ENCODE results near the gene PRIMA1.

The PRIMA1 gene

DNA sequence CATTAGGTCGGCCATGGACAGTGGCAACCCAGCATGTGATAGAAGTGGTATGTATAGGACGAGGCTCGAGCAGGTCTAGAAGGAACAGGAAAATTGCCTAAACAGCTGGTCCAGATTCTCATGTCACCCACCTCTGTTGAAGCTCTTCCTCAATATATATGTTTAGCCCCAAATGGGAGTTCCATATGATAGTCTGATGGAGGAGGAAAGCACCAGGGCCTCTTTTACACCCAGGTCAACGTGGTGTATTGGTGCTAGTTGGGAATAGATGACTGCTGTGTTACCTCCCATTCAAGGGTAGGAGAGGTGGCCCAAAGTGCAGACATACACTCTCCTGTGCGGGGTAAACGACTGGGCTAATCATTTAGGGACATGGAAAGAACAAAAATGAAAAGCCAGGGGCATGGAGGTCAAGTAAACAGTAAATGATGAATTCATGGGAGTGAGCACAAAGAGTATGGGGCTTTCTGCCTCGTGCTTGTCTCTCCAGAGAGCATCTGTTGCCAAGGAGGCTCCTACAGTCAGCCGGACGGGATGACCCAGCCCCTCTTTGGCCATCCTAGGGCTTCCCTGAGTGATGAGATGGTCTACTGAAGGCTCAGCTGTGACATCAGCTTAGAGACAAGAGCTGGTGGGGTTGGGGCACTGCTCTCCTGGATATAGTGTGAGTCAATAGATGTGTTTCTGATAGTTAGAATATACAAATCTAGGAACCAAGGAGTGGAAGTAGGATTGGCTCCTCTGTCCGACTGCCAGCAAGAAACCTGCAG is 5.5 kb upstream of the PRIMA1 start:
- Histone ChIP-seq H3K27ac (no peak overlapping the region), H3K9me3 (ENCODE audit: severe bottlenecking) (no peaks in the 10 kb centered on the region), H3K36me3 (no peaks in the 10 kb centered on the region), H3K27me3 (ENCODE audit: insufficient read depth, low read depth, severe bottlenecking) (no peaks in the 10 kb centered on the region), H3K4me3 (ENCODE audit: low read depth, low read length) (no peak overlapping the region)
- no peak for DNase-seq
- TF ChIP-seq, protein P1, sequence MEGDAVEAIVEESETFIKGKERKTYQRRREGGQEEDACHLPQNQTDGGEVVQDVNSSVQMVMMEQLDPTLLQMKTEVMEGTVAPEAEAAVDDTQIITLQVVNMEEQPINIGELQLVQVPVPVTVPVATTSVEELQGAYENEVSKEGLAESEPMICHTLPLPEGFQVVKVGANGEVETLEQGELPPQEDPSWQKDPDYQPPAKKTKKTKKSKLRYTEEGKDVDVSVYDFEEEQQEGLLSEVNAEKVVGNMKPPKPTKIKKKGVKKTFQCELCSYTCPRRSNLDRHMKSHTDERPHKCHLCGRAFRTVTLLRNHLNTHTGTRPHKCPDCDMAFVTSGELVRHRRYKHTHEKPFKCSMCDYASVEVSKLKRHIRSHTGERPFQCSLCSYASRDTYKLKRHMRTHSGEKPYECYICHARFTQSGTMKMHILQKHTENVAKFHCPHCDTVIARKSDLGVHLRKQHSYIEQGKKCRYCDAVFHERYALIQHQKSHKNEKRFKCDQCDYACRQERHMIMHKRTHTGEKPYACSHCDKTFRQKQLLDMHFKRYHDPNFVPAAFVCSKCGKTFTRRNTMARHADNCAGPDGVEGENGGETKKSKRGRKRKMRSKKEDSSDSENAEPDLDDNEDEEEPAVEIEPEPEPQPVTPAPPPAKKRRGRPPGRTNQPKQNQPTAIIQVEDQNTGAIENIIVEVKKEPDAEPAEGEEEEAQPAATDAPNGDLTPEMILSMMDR (IDR thresholded peaks at IDR 0.05; ENCODE audit: low read depth, low read length), result no peak

DNA sequence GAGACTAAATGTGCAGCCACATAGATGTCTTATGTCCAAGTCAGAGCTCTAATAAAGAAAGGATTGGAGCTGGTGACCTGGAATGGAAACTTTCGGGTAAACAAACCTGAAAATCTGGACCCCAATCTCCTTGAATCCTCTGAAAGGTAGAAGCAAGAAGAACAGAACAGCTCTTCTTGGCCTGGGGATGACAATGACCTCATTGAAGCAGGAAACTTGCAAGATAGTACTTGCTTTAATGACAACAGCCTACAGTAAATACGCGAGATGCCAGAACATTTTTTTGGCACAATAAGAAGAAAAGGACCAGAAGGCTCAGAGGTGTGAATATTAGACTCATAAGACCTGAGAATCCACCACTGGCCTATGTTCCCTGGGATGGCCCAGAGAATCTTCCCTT is 4.1 kb upstream of the PRIMA1 start:
- Histone ChIP-seq H3K36me3 (no peaks in the 10 kb centered on the region), H3K4me3 (ENCODE audit: low read depth, low read length) (no peak overlapping the region), H3K27me3 (ENCODE audit: insufficient read depth, low read depth, severe bottlenecking) (no peaks in the 10 kb centered on the region), H3K9me3 (ENCODE audit: severe bottlenecking) (no peaks in the 10 kb centered on the region), H3K27ac (no peak overlapping the region)
- TF ChIP-seq, protein P1 (IDR thresholded peaks at IDR 0.05; ENCODE audit: low read depth, low read length), result no peak
- no peak for DNase-seq

DNA sequence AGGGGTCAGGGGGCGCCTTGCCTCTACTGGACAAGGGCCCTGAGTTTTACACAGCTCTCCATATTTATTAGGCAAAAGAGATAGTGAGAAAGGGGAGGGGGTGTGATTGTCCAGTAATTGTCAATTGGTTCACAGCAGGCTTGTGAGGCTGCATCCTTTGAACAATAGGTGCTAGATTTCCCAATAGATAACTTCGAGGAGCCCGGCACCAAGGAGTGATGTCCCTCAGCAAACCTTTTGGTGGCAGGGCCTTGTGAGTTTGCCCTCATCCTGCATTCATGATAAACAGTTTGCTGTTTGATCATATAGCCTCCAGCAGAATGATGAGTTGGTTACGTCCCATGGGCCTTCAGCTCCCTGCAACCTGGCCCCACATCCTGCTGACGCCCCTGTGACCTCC is 2.7 kb upstream of the PRIMA1 start:
- H3K27me3 ChIP-seq (ENCODE audit: insufficient read depth, low read depth, severe bottlenecking), result no peaks in the 10 kb centered on the region
- no peak overlapping the region for H3K4me3 ChIP-seq (ENCODE audit: low read depth, low read length)
- H3K36me3 ChIP-seq, result no peaks in the 10 kb centered on the region
- DNase-seq, result no peak
- TF ChIP-seq, protein P1 (IDR thresholded peaks at IDR 0.05; ENCODE audit: low read depth, low read length), result no peak
- no peaks in the 10 kb centered on the region for H3K9me3 ChIP-seq (ENCODE audit: severe bottlenecking)
- no peak overlapping the region for H3K27ac ChIP-seq

DNA sequence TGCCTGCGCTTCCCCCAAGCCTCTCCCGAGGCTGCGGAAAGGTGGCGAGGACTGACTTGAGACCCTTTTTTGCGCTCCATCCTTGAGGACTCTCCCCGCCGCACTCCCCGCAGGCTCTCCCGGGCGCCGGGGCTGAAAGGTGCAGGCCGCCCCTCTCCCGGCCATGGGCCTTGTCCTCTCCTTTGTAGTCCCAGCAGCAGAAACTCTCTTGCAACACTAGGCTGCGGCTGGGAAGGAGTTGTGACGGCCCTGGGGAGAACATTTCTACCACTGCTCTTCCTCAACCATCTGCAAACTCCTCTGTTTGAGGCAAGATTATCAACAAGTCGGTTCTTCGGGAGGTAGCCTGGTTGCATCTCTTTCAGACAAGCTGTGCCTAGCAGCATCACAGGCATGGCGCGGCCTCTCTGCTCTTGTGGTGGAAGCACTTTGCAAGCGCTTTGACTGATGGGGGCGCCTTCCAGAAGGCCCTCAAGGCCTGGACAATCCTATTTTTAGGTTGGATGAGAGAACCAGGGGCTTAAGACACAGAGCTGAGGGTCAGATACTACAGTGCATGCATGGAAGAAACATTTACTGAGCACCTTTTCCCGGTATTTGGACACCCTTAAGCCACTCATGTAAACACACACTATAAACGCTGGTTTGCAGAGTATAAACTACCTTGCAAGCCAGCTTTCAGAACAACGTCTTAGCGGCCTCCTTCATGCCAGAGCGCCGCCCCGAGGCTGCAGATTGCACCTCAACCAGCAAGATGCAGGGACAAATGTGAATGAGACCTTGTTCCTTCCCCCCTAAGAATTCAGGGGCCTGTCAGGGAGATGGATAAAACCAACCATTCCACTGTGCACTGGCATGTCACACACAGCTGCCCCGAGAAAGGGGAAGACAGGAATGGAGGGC is 1.2 kb upstream of the PRIMA1 start:
- DNase-seq, result peak; percentile 66
- Histone ChIP-seq H3K27ac (peak overlapping the region; percentile 94), H3K27me3 (ENCODE audit: insufficient read depth, low read depth, severe bottlenecking) (no peaks in the 10 kb centered on the region), H3K36me3 (no peaks in the 10 kb centered on the region), H3K9me3 (ENCODE audit: severe bottlenecking) (no peaks in the 10 kb centered on the region), H3K4me3 (ENCODE audit: low read depth, low read length) (peak overlapping the region; percentile 63)
- TF ChIP-seq, protein P1 (IDR thresholded peaks at IDR 0.05; ENCODE audit: low read depth, low read length), result peak; percentile 45

DNA sequence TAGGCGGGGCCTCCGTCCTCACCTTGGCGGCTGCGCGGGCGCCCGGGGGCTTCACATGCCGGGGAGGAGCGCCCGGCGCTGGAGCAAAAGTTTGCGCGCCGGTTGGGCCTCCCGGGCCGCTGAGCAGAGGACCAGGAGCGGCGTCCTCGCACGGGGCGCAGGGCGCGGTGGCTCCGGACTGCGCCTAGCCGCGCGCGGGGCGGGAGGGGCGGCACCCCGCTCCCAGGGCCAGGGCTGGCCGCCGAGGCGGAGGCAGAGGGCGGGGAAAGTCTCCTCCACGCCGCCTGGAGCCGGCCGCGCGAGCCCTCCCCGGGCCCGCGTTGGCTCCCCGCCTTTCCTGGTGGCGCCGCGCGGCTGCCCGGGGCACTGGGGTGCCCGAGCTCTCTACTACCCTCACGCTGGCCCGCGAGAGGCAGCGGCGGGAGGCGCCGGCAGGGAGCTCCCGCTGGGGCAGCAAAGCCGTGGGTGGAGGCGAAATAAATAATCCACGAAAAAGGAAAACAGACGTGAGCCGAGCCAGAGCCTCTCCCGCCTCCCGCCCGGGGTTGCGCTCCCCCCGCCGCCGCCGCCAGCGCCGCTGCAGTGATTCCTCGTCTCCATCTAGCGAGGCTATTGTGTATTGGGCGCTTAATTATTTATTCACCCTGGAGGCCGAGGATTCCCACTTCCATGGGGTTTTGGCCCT is 400 bp upstream of the PRIMA1 start:
- TF ChIP-seq, protein P1 (IDR thresholded peaks at IDR 0.05; ENCODE audit: low read depth, low read length), result peak; percentile 45; the same call in 1 of the 2 replicates
- Histone ChIP-seq H3K27ac (peak overlapping the region; percentile 94), H3K4me3 (ENCODE audit: low read depth, low read length) (peak overlapping the region; percentile 63), H3K36me3 (no peaks in the 10 kb centered on the region; the same call in 1 of the 2 replicates), H3K9me3 (ENCODE audit: severe bottlenecking) (no peaks in the 10 kb centered on the region), H3K27me3 (ENCODE audit: insufficient read depth, low read depth, severe bottlenecking) (no peaks in the 10 kb centered on the region)
- peak; percentile 71 for DNase-seq
